Fibroblast of villous mesenchyme (primary cell): ENCODE measurements around the gene DLX5. TPM values are rescaled to one million over a fixed set of nuclear protein-coding genes. Genes with fewer than 3 reads are reported as not detected.

Experiments
- DNase-seq: peaks from one replicate; pipeline ENCODE4 v3.0.0-alpha.2; 2010; ENCODE audit warnings: low read depth
- H3K4me3 ChIP-seq: 2 replicates; pipeline ENCODE4 v1.5.1; 2011; ENCODE audit warnings: low read depth, mild to moderate bottlenecking, low read length
- total RNA-seq: library from RNA; depleted of rRNA; stranded (reverse); fragments of >200 nt; gene quantifications from 2 replicates; pipeline ENCODE4 v1.2.3, GENCODE V29; 2012
- TF ChIP-seq, protein P1 (sequence below): IDR thresholded peaks from 2 replicates; pipeline ENCODE4 v1.5.1; 2012; ENCODE audit warnings: low read depth, mild to moderate bottlenecking, low read length; ENCODE audit not compliant: insufficient read depth

DLX5 gene
- total RNA-seq, 1 donor: not detected

DNA sequence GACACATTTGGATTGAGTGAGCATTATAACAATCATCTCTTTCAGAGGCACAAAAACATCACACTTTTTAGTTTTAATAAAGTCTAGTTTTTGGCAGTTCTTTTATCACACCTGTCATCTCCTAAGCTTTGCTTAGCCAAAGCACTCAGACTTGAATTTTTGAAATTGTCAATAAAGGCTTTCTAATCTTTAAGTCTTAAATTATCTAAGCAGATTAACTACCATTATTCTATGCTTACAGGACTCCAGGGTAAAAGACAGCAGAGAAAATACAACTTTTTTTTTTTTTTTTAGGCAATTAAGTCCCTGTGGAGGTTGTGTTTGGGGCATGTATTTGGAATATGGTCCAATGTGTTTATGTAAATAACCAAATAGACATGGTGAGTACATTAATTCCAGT is 36.9 kb downstream of the DLX5 start:
- H3K4me3 ChIP-seq: no peak overlapping the region
- TF ChIP-seq, protein P1, sequence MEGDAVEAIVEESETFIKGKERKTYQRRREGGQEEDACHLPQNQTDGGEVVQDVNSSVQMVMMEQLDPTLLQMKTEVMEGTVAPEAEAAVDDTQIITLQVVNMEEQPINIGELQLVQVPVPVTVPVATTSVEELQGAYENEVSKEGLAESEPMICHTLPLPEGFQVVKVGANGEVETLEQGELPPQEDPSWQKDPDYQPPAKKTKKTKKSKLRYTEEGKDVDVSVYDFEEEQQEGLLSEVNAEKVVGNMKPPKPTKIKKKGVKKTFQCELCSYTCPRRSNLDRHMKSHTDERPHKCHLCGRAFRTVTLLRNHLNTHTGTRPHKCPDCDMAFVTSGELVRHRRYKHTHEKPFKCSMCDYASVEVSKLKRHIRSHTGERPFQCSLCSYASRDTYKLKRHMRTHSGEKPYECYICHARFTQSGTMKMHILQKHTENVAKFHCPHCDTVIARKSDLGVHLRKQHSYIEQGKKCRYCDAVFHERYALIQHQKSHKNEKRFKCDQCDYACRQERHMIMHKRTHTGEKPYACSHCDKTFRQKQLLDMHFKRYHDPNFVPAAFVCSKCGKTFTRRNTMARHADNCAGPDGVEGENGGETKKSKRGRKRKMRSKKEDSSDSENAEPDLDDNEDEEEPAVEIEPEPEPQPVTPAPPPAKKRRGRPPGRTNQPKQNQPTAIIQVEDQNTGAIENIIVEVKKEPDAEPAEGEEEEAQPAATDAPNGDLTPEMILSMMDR: no peak
- DNase-seq: no peak

DNA sequence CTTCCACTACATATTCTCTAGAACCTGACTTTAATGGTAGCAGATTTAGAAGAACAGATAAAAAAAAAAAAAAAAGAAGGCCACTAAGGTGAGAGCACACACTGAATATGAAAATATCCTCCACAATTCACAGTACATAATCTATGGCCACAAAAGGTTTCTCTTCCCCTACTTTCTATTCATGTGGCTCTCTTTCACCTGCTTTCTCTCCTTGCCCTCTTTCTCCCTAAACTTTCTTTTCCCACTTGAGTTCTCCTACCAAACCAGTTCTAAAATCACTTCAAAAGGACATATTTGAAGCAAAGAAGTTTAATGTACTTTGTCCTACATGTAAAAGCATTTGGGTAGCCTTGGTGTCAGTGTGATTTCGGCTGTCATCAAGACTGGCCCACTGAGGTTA is 37.7 kb downstream of the DLX5 start:
- TF ChIP-seq, protein P1: no peak
- no peak overlapping the region for H3K4me3 ChIP-seq
- no peak for DNase-seq

DNA sequence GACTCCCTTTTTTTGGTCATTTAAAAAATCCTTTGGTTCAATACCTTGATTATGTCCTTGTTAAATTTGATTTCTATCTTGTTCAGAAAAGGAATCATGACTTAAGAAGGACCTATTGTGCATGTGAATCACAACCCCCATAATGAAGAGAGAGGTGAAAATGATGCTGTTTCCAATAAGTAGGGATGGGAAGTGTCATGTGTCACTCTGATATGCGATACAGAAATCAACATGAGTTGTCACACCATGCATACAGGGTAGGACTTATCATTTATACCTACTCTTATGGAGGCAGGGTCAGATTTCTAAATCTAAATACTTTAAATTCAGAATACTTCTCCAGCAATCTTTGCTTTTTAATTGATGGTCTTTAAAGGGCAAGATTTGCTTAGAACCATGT is 38.6 kb downstream of the DLX5 start:
- DNase-seq: no peak
- TF ChIP-seq, protein P1: no peak
- no peak overlapping the region for H3K4me3 ChIP-seq

DNA sequence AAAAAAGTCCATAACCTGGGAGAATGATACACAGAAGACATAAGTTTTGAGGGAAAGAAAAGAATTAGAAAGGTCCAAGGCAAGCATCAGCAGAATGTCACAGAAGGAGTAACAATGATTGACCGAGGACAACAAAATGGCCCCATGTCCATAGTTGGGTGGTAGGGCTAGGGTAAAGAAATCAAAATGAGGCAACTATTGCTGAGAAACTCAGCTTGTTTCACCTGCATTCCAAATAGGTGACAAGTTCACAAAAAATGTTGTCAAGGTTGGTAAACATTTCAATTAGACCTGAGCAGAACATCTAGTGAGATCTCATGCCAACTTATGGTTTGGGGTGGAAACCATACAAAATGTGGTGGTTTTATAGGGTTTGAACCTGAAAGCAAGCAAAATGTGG is 42.0 kb downstream of the DLX5 start:
- no peak overlapping the region for H3K4me3 ChIP-seq
- TF ChIP-seq, protein P1: no peak
- DNase-seq: no peak

DNA sequence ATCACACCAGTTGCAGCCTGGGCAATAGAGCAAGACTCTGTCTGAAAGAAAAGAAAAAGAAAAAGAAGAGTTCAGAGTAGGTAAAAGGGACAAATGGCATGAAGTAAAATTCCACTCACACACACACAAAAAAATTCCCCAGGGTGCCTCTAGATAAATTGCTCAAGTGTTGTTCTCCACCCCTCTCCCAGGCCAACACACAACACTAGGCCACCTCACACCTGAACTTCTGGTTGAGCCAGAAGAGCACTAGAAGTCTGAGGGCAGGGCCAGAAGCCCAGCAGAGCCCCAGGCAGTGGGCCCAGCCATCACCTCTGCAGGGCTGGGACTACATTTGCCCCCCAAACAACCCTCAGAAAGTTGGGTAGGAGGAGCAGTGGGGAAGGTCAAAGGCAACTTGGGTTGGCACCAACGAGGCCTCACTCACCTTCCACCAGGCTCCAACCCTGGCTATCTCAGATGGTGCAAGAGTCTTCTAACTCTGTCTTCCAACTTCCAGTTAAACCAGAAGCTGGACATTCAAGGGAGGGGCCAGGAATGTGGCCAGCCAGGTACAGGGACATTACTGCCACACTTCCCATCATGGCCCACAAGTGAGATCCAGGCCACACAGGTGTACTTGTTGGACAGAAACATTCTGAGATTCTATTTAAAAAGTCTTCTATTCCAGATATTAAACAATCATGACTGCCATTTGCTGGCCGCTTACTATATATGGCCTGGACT is 44.9 kb downstream of the DLX5 start:
- TF ChIP-seq, protein P1: no peak
- DNase-seq: no peak
- H3K4me3 ChIP-seq: no peak overlapping the region

DNA sequence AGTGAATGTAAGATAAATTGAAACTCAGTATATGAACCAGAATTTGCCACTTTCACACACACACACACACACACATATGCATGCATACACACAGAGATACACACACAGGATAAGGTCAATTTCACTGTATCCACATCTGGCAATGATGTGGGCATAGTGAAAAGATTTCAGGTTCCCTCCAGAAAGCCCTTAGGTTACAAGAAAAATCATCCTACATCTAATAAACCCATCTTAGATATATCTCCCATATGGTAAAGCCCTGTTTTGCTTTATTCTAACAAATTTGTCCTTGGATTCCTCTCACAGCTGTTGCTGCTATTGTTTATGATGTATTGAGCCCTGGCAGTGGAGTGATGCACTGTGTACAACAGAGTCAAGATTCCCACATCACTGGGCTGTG is 47.2 kb downstream of the DLX5 start:
- H3K4me3 ChIP-seq: no peak overlapping the region
- no peak for DNase-seq
- TF ChIP-seq, protein P1: no peak

DNA sequence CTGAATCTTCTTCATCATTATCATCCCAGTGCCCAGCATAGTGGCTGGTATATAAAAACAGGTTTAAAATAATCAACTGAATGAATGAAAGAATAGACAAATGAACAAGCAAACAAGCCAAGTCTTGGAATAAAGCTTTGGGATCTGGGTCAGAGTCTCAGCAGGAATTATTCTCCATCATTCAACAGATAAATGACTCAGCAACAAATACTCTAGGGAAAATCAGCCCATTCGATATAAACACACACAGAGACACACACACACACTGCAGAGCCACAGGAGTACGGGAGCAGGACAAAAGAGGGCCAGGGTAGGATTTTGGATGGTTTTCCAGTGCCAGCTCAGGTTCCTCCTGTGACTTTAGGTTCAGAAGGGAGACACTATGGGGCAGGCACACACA is 48.5 kb downstream of the DLX5 start:
- TF ChIP-seq, protein P1: no peak
- no peak overlapping the region for H3K4me3 ChIP-seq
- DNase-seq: no peak
